SK-N-SH (cell line): ENCODE measurements around the gene HAGH. TPM values are rescaled to one million over a fixed set of nuclear protein-coding genes. Genes with fewer than 3 reads are reported as not detected.

ENCODE experiments used
- CTCF ChIA-PET: fragments of 300-600, 350-600 bp; formaldehyde crosslinking; extraction: SDS; loops from one replicate; lab custom pipeline; 2021; lab: Yijun Ruan, JAX
- POLR2A ChIA-PET: fragments of 350-600 bp; sonication (Branson Sonifier 250); formaldehyde crosslinking; extraction: SDS; loops from one replicate; lab custom pipeline; 2020; ENCODE audit warnings: antibody characterized with exemption, inconsistent platforms; lab: Yijun Ruan, JAX
- DNase-seq: peaks from one replicate; pipeline ENCODE4 v3.0.0; 2012
- H2AFZ ChIP-seq: fragments of 200-600 bp; sonication (generic); 2 replicates; pipeline ENCODE4 v1.8.1; 2016; ENCODE audit warnings: antibody characterized with exemption, mild to moderate bottlenecking, low read depth
- H3F3A ChIP-seq: fragments of 200-600 bp; sonication (generic); replicated peaks from 2 replicates; pipeline ENCODE3; 2016; ENCODE audit warnings: antibody characterized with exemption, mild to moderate bottlenecking; ENCODE audit not compliant: insufficient read depth
- H3K27ac ChIP-seq, 2 experiments: fragments of 200-500 bp in 1 of 2; fragments of 200-600 bp in 1 of 2; sonication (Bioruptor generic) in 1 of 2; sonication (generic), shearing (Covaris generic) in 1 of 2; 2 replicates each; pipeline versions ENCODE4 v1.5.1 to v1.6.1; 2014 to 2016; ENCODE audit warnings: low read depth in 2 of 2, inconsistent platforms in 1 of 2, low read length in 1 of 2, mild to moderate bottlenecking in 1 of 2, mixed read lengths in 1 of 2
- H3K27me3 ChIP-seq: fragments of 200-600 bp; sonication (generic), shearing (Covaris generic); 2 replicates; pipeline ENCODE4 v1.6.1; 2016; ENCODE audit warnings: mixed run types; ENCODE audit not compliant: insufficient read depth
- H3K36me3 ChIP-seq, 2 experiments: fragments of 200-500 bp in 1 of 2; fragments of 200-600 bp in 1 of 2; sonication (Bioruptor generic) in 1 of 2; sonication (generic) in 1 of 2; replicated peaks in 1 of 2; 2 replicates each; pipeline versions ENCODE3 to v1.5.1; 2014 to 2016; ENCODE audit warnings: low read length in 1 of 2, mild to moderate bottlenecking in 1 of 2; ENCODE audit not compliant: insufficient read depth in 2 of 2, control insufficient read depth in 1 of 2
- H3K4me1 ChIP-seq, 2 experiments: fragments of 200-500 bp in 1 of 2; fragments of 200-600 bp in 1 of 2; sonication (Bioruptor generic) in 1 of 2; sonication (generic), shearing (Covaris generic) in 1 of 2; 2 replicates each; pipeline versions ENCODE4 v1.5.1 to v1.6.1; 2014 to 2016; ENCODE audit warnings: low read depth in 1 of 2, low read length in 1 of 2, mixed run types in 1 of 2; ENCODE audit not compliant: insufficient read depth in 2 of 2, control insufficient read depth in 1 of 2
- H3K4me2 ChIP-seq: fragments of 200-600 bp; sonication (generic), shearing (Covaris generic); 2 replicates; pipeline ENCODE4 v1.6.1; 2017; ENCODE audit warnings: mixed run types
- H3K4me3 ChIP-seq, 2 experiments: fragments of 200-500 bp in 1 of 2; fragments of 200-600 bp in 1 of 2; sonication (Bioruptor generic) in 1 of 2; sonication (generic), shearing (Covaris generic) in 1 of 2; 2 replicates each; pipeline versions ENCODE4 v1.5.1 to v1.8.1; 2014 to 2016; ENCODE audit warnings: low read depth in 2 of 2, inconsistent platforms in 1 of 2, low read length in 1 of 2, mild to moderate bottlenecking in 1 of 2, mixed read lengths in 1 of 2, moderate library complexity in 1 of 2
- H3K79me2 ChIP-seq: fragments of 200-600 bp; sonication (generic); 2 replicates; pipeline ENCODE4 v1.8.1; 2017; ENCODE audit warnings: mild to moderate bottlenecking; ENCODE audit not compliant: insufficient read depth
- H3K9ac ChIP-seq: fragments of 200-600 bp; sonication (generic); 2 replicates; pipeline ENCODE4 v1.6.1; 2017; ENCODE audit warnings: mixed run types
- H3K9me2 ChIP-seq: fragments of 200-600 bp; sonication (generic); 2 replicates; pipeline ENCODE4 v1.6.1; 2017; ENCODE audit warnings: mixed run types
- H3K9me3 ChIP-seq: fragments of 200-600 bp; sonication (generic); 2 replicates; pipeline ENCODE4 v1.6.1; 2017; ENCODE audit warnings: mixed run types, mild to moderate bottlenecking, moderate library complexity
- H4K20me1 ChIP-seq: fragments of 200-600 bp; sonication (generic); 2 replicates; pipeline ENCODE4 v1.6.1; 2017; ENCODE audit warnings: mild to moderate bottlenecking, mixed run types; ENCODE audit not compliant: insufficient read depth
- ELF1 ChIP-seq: IDR thresholded peaks from 2 replicates; pipeline ENCODE4 v1.4.0; 2012
- FOXJ3 ChIP-seq: sonication (generic); formaldehyde crosslinking; IDR thresholded peaks from 2 replicates; pipeline ENCODE4 v1.5.1; 2020; ENCODE audit warnings: mild to moderate bottlenecking, missing genetic modification reagents
- GATA2 ChIP-seq: sonication (generic); formaldehyde crosslinking; IDR thresholded peaks from 2 replicates; pipeline ENCODE4 v1.5.0; 2020; ENCODE audit warnings: mild to moderate bottlenecking, missing genetic modification reagents
- JUND ChIP-seq: IDR thresholded peaks from 2 replicates; pipeline ENCODE4 v1.4.0; 2012
- MEF2A ChIP-seq: IDR thresholded peaks from 2 replicates; pipeline ENCODE4 v1.4.0; 2012; ENCODE audit warnings: low read depth, borderline replicate concordance
- MXI1 ChIP-seq: IDR thresholded peaks from 2 replicates; pipeline ENCODE4 v1.6.1; 2012; ENCODE audit warnings: mild to moderate bottlenecking, low read depth, low read length, improper control_type of control experiment
- NRF1 ChIP-seq: IDR thresholded peaks from 2 replicates; pipeline ENCODE4 v1.6.1; 2012; ENCODE audit warnings: low read depth, mild to moderate bottlenecking, low read length
- RAD21 ChIP-seq: IDR thresholded peaks from 2 replicates; pipeline ENCODE4 v1.6.1; 2012; ENCODE audit warnings: mild to moderate bottlenecking, low read length
- RFX5 ChIP-seq: IDR thresholded peaks from 2 replicates; pipeline ENCODE4 v1.6.1; 2012; ENCODE audit warnings: mild to moderate bottlenecking, improper control_type of control experiment, low read length
- TEAD4 ChIP-seq: IDR thresholded peaks from 2 replicates; pipeline ENCODE4 v1.4.0; 2012; ENCODE audit warnings: mild to moderate bottlenecking, borderline replicate concordance; ENCODE audit not compliant: insufficient read depth
- WGBS: methylation state at CpG from one replicate; pipeline ENCODE4 v1.1.6; 2017; ENCODE audit warnings: low lambda C conversion rate; 5-methylcytosine and 5-hydroxymethylcytosine counted together
- polyA plus RNA-seq, 3 experiments: library from polyadenylated mRNA; depleted of rRNA; stranded (reverse); fragments of >200 nt; gene quantifications; 2 replicates each; pipeline ENCODE4 v1.2.3, GENCODE V29; 2012
- TF ChIP-seq, protein P1 (sequence below): IDR thresholded peaks from 2 replicates; pipeline ENCODE4 v1.6.1; 2012; ENCODE audit warnings: mild to moderate bottlenecking, low read depth, low read length, moderate library complexity
- TF ChIP-seq, protein P2 (sequence below): IDR thresholded peaks from 2 replicates; pipeline ENCODE4 v1.4.0; 2012; ENCODE audit warnings: low read depth

Gene HAGH
- polyA plus RNA-seq, 1 of the 3 experiments (the other 2 are of a cell fraction), result 138 TPM

GRCh38 chr16:1851793-1852192 is 25.2 kb upstream of the HAGH start:
- no peak for TF ChIP-seq MEF2A
- H4K20me1 ChIP-seq, result no peaks in the 10 kb centered on the region
- no peaks in the 10 kb centered on the region for H3K4me1 ChIP-seq
- no peaks in the 10 kb centered on the region for H3K9me3 ChIP-seq
- no peak overlapping the region for H3K4me2 ChIP-seq
- H3K4me3 ChIP-seq, result no peak overlapping the region
- H3K9me2 ChIP-seq, result no peaks in the 10 kb centered on the region
- no peaks in the 10 kb centered on the region for H3K36me3 ChIP-seq
- CTCF ChIA-PET, result interaction anchor here (0.9 kb wide), 1 partner anchor 11 kb away, joined by 5 read pairs; no protein-coding TSS in a partner anchor
- no peak overlapping the region for H3K27ac ChIP-seq
- H3F3A ChIP-seq, result peaks cover 3% of the 10 kb centered on the region
- H3K27me3 ChIP-seq, result peaks cover 12% of the 10 kb centered on the region; the same call in 1 of the 2 replicates
- DNase-seq, result no peak
- POLR2A ChIA-PET, result interaction anchor here (0.7 kb wide), 1 partner anchor 303 kb away, joined by 4 read pairs; no protein-coding TSS in a partner anchor
- H2AFZ ChIP-seq, result no peak overlapping the region
- 70% methylated on average over 4 of the region's 4 CpGs for WGBS
- no peaks in the 10 kb centered on the region for H3K79me2 ChIP-seq
- H3K9ac ChIP-seq, result no peak overlapping the region

GRCh38 chr16:1850981-1851380 is 24.4 kb upstream of the HAGH start:
- no peaks in the 10 kb centered on the region for H4K20me1 ChIP-seq
- H3K4me2 ChIP-seq, result no peak overlapping the region
- no peaks in the 10 kb centered on the region for H3K9me2 ChIP-seq
- peaks cover 0 to 3% of the 10 kb centered on the region in 2 experiments; a peak in 1 of 4 replicates for H3K4me1 ChIP-seq
- ChIA-PET CTCF (no interaction called here), POLR2A (no interaction called here)
- H3F3A ChIP-seq, result peaks cover 3% of the 10 kb centered on the region
- no peaks in the 10 kb centered on the region for H3K9me3 ChIP-seq
- H3K4me3 ChIP-seq, result no peak overlapping the region
- WGBS, result 67% methylated on average over 7 of the region's 7 CpGs
- H3K36me3 ChIP-seq, result no peaks in the 10 kb centered on the region
- no peak for TF ChIP-seq FOXJ3 (CRISPR knock-in tag)
- no peak for TF ChIP-seq RFX5
- TF ChIP-seq GATA2 (CRISPR knock-in tag), result no peak
- no peak for TF ChIP-seq ELF1
- TF ChIP-seq JUND, result no peak
- TF ChIP-seq MXI1, result no peak
- no peak for TF ChIP-seq RAD21
- no peak for TF ChIP-seq TEAD4
- TF ChIP-seq, protein P1, sequence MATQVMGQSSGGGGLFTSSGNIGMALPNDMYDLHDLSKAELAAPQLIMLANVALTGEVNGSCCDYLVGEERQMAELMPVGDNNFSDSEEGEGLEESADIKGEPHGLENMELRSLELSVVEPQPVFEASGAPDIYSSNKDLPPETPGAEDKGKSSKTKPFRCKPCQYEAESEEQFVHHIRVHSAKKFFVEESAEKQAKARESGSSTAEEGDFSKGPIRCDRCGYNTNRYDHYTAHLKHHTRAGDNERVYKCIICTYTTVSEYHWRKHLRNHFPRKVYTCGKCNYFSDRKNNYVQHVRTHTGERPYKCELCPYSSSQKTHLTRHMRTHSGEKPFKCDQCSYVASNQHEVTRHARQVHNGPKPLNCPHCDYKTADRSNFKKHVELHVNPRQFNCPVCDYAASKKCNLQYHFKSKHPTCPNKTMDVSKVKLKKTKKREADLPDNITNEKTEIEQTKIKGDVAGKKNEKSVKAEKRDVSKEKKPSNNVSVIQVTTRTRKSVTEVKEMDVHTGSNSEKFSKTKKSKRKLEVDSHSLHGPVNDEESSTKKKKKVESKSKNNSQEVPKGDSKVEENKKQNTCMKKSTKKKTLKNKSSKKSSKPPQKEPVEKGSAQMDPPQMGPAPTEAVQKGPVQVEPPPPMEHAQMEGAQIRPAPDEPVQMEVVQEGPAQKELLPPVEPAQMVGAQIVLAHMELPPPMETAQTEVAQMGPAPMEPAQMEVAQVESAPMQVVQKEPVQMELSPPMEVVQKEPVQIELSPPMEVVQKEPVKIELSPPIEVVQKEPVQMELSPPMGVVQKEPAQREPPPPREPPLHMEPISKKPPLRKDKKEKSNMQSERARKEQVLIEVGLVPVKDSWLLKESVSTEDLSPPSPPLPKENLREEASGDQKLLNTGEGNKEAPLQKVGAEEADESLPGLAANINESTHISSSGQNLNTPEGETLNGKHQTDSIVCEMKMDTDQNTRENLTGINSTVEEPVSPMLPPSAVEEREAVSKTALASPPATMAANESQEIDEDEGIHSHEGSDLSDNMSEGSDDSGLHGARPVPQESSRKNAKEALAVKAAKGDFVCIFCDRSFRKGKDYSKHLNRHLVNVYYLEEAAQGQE, result no peak
- no peak for TF ChIP-seq NRF1
- TF ChIP-seq, protein P2, sequence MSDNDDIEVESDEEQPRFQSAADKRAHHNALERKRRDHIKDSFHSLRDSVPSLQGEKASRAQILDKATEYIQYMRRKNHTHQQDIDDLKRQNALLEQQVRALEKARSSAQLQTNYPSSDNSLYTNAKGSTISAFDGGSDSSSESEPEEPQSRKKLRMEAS, result no peak
- H2AFZ ChIP-seq, result no peak overlapping the region
- H3K27me3 ChIP-seq, result peaks cover 12% of the 10 kb centered on the region; the same call in 1 of the 2 replicates
- no peak for DNase-seq
- no peaks in the 10 kb centered on the region for H3K79me2 ChIP-seq
- no peak overlapping the region for H3K9ac ChIP-seq
- no peak overlapping the region for H3K27ac ChIP-seq
